ENCODE results near the gene TTLL8. TPM values are rescaled to one million over a fixed set of nuclear protein-coding genes. Genes with fewer than 3 reads are reported as not detected.

Gene TTLL8
- total RNA-seq, 1 experiment from 2014 or later, result not detected

DNA sequence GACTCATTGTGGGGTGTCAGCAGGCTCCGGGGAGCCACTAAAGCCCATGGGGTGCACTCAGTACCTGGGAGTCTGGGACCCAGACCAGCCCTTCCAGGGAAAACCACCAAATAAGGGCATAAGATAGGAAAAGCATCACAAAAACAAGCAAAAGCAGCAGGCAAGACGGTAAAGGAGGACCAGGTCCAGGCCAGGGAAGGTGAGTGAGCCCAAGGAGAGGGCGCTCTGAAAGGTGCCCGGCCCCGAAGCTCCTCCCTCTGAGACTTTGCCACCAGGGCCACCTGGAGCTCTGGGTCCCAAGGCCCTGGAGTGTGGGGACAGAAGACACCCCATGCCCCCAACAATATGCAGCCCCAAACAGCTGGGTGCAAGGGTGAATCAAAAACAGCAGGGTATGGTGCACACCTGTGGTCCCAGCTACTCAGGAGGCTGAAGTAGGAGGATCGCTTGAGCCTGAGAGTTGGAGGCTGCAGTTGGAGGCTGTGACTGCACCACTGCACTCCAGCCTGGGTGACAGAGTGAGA lies 40.3 kb downstream of the TTLL8 start (continued):
- TF ChIP-seq SMAD3 (CRISPR knock-in tag; IDR thresholded peaks at IDR 0.05; ENCODE audit: borderline replicate concordance), result no peak
- no peak for TF ChIP-seq TEAD4 (CRISPR knock-in tag; IDR thresholded peaks at IDR 0.05)
- TF ChIP-seq ZNF121 (CRISPR knock-in tag; IDR thresholded peaks at IDR 0.05), result no peak
- TF ChIP-seq ATF1 (CRISPR knock-in tag; IDR thresholded peaks at IDR 0.05), result no peak
- TF ChIP-seq, protein P1, sequence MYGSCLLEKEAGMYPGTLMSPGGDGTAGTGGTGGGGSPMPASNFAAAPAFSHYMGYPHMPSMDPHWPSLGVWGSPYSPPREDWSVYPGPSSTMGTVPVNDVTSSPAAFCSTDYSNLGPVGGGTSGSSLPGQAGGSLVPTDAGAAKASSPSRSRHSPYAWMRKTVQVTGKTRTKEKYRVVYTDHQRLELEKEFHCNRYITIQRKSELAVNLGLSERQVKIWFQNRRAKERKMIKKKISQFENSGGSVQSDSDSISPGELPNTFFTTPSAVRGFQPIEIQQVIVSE (CRISPR knock-in tag; IDR thresholded peaks at IDR 0.05; ENCODE audit: borderline replicate concordance), result no peak
- no peak for TF ChIP-seq EMX1 (CRISPR knock-in tag; IDR thresholded peaks at IDR 0.05)
- TF ChIP-seq TP53 (CRISPR knock-in tag; IDR thresholded peaks at IDR 0.05), result no peak
- TF ChIP-seq, protein P2, sequence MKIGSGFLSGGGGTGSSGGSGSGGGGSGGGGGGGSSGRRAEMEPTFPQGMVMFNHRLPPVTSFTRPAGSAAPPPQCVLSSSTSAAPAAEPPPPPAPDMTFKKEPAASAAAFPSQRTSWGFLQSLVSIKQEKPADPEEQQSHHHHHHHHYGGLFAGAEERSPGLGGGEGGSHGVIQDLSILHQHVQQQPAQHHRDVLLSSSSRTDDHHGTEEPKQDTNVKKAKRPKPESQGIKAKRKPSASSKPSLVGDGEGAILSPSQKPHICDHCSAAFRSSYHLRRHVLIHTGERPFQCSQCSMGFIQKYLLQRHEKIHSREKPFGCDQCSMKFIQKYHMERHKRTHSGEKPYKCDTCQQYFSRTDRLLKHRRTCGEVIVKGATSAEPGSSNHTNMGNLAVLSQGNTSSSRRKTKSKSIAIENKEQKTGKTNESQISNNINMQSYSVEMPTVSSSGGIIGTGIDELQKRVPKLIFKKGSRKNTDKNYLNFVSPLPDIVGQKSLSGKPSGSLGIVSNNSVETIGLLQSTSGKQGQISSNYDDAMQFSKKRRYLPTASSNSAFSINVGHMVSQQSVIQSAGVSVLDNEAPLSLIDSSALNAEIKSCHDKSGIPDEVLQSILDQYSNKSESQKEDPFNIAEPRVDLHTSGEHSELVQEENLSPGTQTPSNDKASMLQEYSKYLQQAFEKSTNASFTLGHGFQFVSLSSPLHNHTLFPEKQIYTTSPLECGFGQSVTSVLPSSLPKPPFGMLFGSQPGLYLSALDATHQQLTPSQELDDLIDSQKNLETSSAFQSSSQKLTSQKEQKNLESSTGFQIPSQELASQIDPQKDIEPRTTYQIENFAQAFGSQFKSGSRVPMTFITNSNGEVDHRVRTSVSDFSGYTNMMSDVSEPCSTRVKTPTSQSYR (CRISPR knock-in tag; IDR thresholded peaks at IDR 0.05), result no peak

DNA sequence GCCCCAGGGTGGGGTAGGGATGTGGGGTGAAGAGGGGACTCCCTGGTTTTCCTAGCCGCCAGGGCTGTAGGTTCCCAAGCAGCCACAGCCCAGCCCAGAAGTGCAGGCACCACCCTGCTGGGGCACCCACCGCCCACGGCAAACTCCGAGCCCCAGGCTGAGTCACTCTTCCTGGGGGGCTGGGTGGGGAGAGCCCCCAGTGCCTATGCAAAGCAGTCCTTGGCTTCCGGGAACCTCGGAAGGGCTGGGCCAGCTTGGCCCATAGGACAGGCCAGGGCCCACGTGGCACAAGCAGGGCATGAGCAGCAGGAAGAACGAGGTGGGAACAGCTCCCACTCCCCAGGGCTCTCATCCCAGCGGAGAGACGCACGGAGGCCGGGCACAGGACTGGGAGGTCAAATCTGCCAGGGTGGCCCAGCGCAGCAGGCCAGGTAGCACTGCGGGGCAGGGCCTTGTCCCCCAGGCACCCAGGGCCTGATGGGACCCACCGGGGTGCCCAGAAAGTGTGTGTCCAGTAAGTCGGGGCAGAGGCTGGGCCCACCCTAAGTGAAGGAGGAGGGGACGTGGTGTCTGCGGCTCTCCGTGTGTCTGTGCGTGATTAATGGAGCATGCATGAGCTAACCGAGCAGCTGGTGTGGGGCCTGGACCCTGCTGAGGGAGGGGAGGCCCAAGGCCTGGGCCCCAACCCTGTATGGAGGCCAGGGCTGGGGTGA lies 41.0 kb downstream of the TTLL8 start:
- no peak for ATAC-seq
- ChIA-PET POLR2A (no interaction called here), CTCF (interaction anchor here (1.0 kb wide), 1 partner anchor 42 kb away, joined by 4 read pairs; no protein-coding TSS in a partner anchor)
- Mint-ChIP-seq H3K27me3 (ENCODE audit: low read depth) (peaks cover 49% of the 10 kb centered on the region), H3K9me3 (peaks cover 4% of the 10 kb centered on the region; the same call in 1 of the 2 replicates), H3K36me3 (no peaks in the 10 kb centered on the region), H3K4me3 (no peak overlapping the region), H3K4me1 (0 out of 2 replicates have a peak, but pooled peaks cover 3% of the 10 kb centered on the region), H3K27ac (no peak overlapping the region)
- DNase-seq (ENCODE audit: low spot score), result no peak
- TF ChIP-seq ZNF317 (CRISPR knock-in tag; IDR thresholded peaks at IDR 0.05; ENCODE audit: borderline replicate concordance, low read depth) (no peak), TCF7 (CRISPR knock-in tag; IDR thresholded peaks at IDR 0.05; ENCODE audit: low read depth) (no peak)
- TF ChIP-seq, protein P3, sequence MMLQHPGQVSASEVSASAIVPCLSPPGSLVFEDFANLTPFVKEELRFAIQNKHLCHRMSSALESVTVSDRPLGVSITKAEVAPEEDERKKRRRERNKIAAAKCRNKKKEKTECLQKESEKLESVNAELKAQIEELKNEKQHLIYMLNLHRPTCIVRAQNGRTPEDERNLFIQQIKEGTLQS (CRISPR knock-in tag; conservative IDR thresholded peaks at IDR 0.05), result no peak

DNA sequence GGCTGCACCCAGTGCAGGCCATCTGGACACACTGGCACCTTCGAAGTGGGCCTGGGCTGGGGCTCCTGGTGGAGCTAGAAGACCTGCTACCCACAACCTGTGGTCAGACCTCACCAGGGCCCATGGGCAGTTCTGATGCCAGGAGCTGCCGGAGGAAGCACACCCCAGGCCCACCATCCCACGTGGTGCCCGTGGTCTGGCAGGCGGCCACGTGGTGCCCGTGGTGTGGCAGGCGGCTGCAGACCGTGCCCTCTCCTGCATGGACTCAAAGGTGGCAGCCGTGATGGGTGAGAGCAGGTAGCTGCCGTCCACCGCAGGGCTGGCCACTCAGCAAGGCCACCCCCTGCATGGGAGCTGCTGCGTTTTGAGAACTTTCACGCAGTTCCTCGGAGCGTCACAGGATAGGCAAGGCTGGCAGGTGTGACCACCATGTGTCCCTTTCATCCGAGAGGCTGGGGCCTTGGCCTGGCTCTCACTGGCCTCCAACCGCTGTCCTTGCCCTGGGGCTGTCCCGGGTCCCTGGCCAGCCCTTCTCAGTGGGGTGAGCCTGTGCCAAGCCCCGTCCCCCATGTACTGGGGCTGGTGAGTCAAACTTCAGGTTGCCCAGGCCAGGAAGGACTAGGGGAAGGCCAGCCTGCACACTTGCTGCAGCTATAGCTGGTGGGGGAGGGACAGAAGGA lies 41.6 kb downstream of the TTLL8 start:
- Mint-ChIP-seq H3K36me3 (no peaks in the 10 kb centered on the region), H3K4me3 (no peak overlapping the region), H3K9me3 (peaks cover 4% of the 10 kb centered on the region; the same call in 1 of the 2 replicates), H3K27ac (no peak overlapping the region), H3K27me3 (ENCODE audit: low read depth) (peaks cover 56% of the 10 kb centered on the region), H3K4me1 (peaks cover 9% of the 10 kb centered on the region)
- CTCF ChIA-PET, result no interaction called here
- TF ChIP-seq TEAD1 (CRISPR knock-in tag; IDR thresholded peaks at IDR 0.05), result no peak
- TF ChIP-seq IRF2 (CRISPR knock-in tag; IDR thresholded peaks at IDR 0.05; ENCODE audit: borderline replicate concordance, low read depth), result no peak
- TF ChIP-seq, protein P4, sequence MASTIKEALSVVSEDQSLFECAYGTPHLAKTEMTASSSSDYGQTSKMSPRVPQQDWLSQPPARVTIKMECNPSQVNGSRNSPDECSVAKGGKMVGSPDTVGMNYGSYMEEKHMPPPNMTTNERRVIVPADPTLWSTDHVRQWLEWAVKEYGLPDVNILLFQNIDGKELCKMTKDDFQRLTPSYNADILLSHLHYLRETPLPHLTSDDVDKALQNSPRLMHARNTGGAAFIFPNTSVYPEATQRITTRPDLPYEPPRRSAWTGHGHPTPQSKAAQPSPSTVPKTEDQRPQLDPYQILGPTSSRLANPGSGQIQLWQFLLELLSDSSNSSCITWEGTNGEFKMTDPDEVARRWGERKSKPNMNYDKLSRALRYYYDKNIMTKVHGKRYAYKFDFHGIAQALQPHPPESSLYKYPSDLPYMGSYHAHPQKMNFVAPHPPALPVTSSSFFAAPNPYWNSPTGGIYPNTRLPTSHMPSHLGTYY (CRISPR knock-in tag; IDR thresholded peaks at IDR 0.05), result no peak
- no peak for TF ChIP-seq CREM (CRISPR knock-in tag; IDR thresholded peaks at IDR 0.05)
- TF ChIP-seq, protein P5, sequence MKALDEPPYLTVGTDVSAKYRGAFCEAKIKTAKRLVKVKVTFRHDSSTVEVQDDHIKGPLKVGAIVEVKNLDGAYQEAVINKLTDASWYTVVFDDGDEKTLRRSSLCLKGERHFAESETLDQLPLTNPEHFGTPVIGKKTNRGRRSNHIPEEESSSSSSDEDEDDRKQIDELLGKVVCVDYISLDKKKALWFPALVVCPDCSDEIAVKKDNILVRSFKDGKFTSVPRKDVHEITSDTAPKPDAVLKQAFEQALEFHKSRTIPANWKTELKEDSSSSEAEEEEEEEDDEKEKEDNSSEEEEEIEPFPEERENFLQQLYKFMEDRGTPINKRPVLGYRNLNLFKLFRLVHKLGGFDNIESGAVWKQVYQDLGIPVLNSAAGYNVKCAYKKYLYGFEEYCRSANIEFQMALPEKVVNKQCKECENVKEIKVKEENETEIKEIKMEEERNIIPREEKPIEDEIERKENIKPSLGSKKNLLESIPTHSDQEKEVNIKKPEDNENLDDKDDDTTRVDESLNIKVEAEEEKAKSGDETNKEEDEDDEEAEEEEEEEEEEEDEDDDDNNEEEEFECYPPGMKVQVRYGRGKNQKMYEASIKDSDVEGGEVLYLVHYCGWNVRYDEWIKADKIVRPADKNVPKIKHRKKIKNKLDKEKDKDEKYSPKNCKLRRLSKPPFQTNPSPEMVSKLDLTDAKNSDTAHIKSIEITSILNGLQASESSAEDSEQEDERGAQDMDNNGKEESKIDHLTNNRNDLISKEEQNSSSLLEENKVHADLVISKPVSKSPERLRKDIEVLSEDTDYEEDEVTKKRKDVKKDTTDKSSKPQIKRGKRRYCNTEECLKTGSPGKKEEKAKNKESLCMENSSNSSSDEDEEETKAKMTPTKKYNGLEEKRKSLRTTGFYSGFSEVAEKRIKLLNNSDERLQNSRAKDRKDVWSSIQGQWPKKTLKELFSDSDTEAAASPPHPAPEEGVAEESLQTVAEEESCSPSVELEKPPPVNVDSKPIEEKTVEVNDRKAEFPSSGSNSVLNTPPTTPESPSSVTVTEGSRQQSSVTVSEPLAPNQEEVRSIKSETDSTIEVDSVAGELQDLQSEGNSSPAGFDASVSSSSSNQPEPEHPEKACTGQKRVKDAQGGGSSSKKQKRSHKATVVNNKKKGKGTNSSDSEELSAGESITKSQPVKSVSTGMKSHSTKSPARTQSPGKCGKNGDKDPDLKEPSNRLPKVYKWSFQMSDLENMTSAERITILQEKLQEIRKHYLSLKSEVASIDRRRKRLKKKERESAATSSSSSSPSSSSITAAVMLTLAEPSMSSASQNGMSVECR (CRISPR knock-in tag; IDR thresholded peaks at IDR 0.05; ENCODE audit: borderline replicate concordance), result no peak
- no peak for TF ChIP-seq NR3C1 (CRISPR knock-in tag; conservative IDR thresholded peaks at IDR 0.05; ENCODE audit: low read depth)
- TF ChIP-seq NR1H2 (CRISPR knock-in tag; IDR thresholded peaks at IDR 0.05), result no peak
- TF ChIP-seq, protein P6, sequence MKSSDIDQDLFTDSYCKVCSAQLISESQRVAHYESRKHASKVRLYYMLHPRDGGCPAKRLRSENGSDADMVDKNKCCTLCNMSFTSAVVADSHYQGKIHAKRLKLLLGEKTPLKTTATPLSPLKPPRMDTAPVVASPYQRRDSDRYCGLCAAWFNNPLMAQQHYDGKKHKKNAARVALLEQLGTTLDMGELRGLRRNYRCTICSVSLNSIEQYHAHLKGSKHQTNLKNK (CRISPR knock-in tag; IDR thresholded peaks at IDR 0.05), result no peak
- no peak for ATAC-seq
- POLR2A ChIA-PET, result no interaction called here
- DNase-seq (ENCODE audit: low spot score), result no peak

Measured in WTC11 (cell line).